Upper lobe of right lung (tissue), 1 donor: ENCODE measurements around the gene SNAPIN. TPM values are rescaled to one million over a fixed set of nuclear protein-coding genes. Genes with fewer than 3 reads are reported as not detected.

ENCODE experiments used
- ATAC-seq: fragments of 200-7000 bp; cut with Tn5 transposase; one replicate; pipeline ENCODE4 v1.9.1; 2020; ENCODE audit warnings: mild to moderate bottlenecking, moderate library complexity
- DNase-seq: peaks from one replicate; pipeline ENCODE4 v3.0.0-alpha.2; 2020
- H3K27ac ChIP-seq: fragments of 200-600 bp; one replicate; pipeline ENCODE4 v1.8.0; 2022
- H3K27me3 ChIP-seq: fragments of 200-600 bp; one replicate; pipeline ENCODE4 v1.8.0; 2022; ENCODE audit warnings: mild to moderate bottlenecking
- H3K36me3 ChIP-seq: fragments of 200-600 bp; one replicate; pipeline ENCODE4 v1.8.0; 2022
- H3K4me1 ChIP-seq: fragments of 200-600 bp; one replicate; pipeline ENCODE4 v1.8.0; 2022
- H3K4me3 ChIP-seq: fragments of 200-600 bp; one replicate; pipeline ENCODE4 v1.8.0; 2022; ENCODE audit warnings: mild to moderate bottlenecking
- H3K9me3 ChIP-seq: fragments of 200-600 bp; one replicate; pipeline ENCODE4 v1.8.0; 2022
- intact Hi-C: fragments of 100-400 bp; cut with DNase I; formaldehyde crosslinking; loops from one replicate; pipeline ENCODE4 v1.11.0; 2022
- total RNA-seq: library from RNA; stranded (reverse); fragmentation: NEBNext Ultra II Directional; extraction: Animal tissue kit (Norgen Biotek cat#: 25700); gene quantifications from one replicate; pipeline ENCODE4 v1.2.1, GENCODE V29; 2021
- TF ChIP-seq, protein P1 (sequence below): fragments of 200-600 bp; IDR thresholded peaks from one replicate; pipeline ENCODE4 v1.8.0; 2022; ENCODE audit warnings: antibody characterized with exemption
- donor health status: DM: no; HTN: yes; CAD: no; lungs with severe emphysema.

The SNAPIN gene
- total RNA-seq, 1 donor from 2014 or later: 32.7 TPM

DNA sequence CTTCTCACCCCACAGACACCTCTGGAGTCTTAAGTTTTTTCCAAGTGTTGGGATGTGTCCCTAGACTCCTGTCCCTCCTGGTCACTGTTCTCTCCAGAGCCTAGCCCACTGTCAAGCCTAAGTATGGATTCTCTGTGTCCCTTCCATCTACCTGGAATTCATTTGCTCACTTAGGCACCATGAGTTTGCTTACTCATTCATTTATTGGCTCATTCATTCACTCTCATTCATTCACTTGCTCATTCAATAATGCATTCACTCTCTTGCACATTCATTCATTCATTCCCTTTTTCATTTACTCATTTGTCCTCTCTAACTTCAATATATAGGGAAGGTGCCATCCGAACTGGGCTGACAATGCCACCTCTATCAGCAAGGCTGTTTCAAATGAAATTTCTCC, 47.1 kb upstream of the SNAPIN start:
- intact Hi-C loops: no loop called here
- TF ChIP-seq, protein P1, sequence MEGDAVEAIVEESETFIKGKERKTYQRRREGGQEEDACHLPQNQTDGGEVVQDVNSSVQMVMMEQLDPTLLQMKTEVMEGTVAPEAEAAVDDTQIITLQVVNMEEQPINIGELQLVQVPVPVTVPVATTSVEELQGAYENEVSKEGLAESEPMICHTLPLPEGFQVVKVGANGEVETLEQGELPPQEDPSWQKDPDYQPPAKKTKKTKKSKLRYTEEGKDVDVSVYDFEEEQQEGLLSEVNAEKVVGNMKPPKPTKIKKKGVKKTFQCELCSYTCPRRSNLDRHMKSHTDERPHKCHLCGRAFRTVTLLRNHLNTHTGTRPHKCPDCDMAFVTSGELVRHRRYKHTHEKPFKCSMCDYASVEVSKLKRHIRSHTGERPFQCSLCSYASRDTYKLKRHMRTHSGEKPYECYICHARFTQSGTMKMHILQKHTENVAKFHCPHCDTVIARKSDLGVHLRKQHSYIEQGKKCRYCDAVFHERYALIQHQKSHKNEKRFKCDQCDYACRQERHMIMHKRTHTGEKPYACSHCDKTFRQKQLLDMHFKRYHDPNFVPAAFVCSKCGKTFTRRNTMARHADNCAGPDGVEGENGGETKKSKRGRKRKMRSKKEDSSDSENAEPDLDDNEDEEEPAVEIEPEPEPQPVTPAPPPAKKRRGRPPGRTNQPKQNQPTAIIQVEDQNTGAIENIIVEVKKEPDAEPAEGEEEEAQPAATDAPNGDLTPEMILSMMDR: no peak
- Histone ChIP-seq H3K27ac (peak overlapping the region; percentile 93), H3K4me1 (peaks cover 42% of the 10 kb centered on the region), H3K4me3 (peak overlapping the region; percentile 22), H3K27me3 (no peaks in the 10 kb centered on the region), H3K36me3 (peaks cover 13% of the 10 kb centered on the region), H3K9me3 (no peaks in the 10 kb centered on the region)
- ATAC-seq: no peak
- DNase-seq: no peak

DNA sequence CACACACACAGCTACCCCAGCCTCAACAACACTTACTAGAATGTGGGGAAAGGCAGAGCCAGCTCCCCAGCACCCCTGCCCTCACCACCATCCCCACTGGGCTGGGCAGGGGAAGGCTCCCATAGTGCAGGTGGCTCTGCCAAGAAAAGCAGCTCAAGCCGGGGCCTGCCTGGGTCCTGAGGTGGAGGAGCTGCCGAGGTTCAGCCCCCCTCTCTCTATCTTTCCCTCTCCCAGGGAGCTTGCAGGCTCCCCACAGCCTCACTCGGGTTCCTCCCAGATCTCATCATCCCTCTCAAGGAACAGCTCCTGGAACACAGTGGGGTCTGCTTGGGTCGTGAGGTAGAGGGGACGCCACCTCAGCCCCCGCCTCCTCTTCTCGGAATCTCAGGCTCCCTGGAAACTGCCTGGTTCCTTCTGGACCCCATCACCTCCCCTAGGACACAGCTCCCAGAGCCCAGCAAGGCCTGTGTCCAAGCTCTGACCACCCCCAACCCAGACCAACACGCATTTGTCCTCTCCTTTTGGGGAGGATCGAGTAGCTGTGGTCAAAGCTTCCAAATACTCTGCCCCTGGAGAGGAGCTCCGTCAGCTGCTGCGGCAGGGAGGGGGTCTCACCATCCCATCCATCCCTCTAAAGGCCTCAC, 46.3 kb upstream of the SNAPIN start:
- H3K4me1 ChIP-seq: peaks cover 49% of the 10 kb centered on the region
- peak overlapping the region; percentile 86 for H3K27ac ChIP-seq
- no peaks in the 10 kb centered on the region for H3K27me3 ChIP-seq
- DNase-seq: no peak
- H3K36me3 ChIP-seq: peaks cover 7% of the 10 kb centered on the region
- H3K4me3 ChIP-seq: peak overlapping the region; percentile 61
- ATAC-seq: no peak
- TF ChIP-seq, protein P1: no peak
- intact Hi-C loops: no loop called here
- H3K9me3 ChIP-seq: no peaks in the 10 kb centered on the region

DNA sequence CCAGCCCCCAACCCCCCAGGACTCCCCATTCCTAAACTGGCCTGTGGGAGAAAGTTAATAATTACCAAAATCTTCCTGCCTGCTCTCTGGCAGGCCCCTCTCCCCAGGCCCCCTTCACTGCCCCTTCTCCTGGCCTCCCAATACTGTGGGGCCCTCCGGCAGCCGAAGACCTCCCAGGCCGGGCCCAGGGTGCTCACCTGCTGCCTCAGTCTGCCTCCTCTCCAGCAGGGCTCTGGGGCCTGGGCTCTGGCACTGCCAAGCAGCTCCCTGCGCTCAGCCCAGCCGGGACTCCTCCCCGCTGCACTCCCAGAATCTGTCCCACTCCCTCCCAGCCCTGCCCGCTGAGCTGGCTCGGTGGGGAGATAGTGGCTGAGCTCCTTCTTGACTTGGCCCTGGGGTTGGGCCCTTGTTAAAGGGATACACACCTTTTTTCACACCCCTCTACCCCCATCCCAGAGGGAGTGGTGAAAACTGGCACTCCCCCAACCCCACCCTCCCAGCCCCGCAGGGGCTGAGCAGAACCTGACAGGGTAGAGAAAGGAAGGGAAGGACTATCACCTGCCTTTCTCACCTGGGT, 45.7 kb upstream of the SNAPIN start, which contains the start of gene S100A16:
Gene S100A16, minus strand, starts transcription at position 383 of the 577 bp plus-strand sequence. CDS start 4,986 bp downstream, outside the sequence.
- Histone ChIP-seq H3K27me3 (no peaks in the 10 kb centered on the region), H3K9me3 (no peaks in the 10 kb centered on the region), H3K36me3 (peaks cover under 1% of the 10 kb centered on the region), H3K4me3 (peak within 1 kb of the TSS; percentile 61), H3K4me1 (peaks cover 45% of the 10 kb centered on the region), H3K27ac (peak within 1 kb of the TSS; percentile 86)
- TF ChIP-seq, protein P1: no peak
- peak; percentile 76 for ATAC-seq
- DNase-seq: peak; percentile 89
- intact Hi-C loops: no loop called here

DNA sequence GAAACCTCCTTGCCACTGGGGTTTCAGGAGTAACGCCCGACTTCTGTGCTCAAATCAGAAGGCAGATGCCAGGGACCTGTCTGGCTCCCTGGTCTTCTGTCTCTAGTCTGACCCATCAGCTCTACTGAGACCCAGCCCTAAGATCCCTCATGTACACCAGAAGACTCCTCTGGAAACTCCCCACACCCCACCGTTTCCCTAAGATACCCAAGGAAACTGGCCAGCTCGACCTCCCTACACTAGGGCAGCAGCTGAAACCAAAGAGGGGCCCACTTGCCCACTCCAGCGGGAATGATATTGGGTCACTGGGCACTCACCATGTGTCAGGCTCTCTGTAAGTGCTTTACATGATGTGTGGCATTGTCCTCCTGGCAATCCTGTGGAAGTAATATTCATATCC, 45.1 kb upstream of the SNAPIN start:
- H3K9me3 ChIP-seq: no peaks in the 10 kb centered on the region
- H3K27ac ChIP-seq: peak overlapping the region; percentile 86
- TF ChIP-seq, protein P1: no peak
- peaks cover 40% of the 10 kb centered on the region for H3K4me1 ChIP-seq
- intact Hi-C loops: no loop called here
- H3K27me3 ChIP-seq: no peaks in the 10 kb centered on the region
- no peaks in the 10 kb centered on the region for H3K36me3 ChIP-seq
- no peak for ATAC-seq
- no peak overlapping the region for H3K4me3 ChIP-seq
- DNase-seq: no peak

DNA sequence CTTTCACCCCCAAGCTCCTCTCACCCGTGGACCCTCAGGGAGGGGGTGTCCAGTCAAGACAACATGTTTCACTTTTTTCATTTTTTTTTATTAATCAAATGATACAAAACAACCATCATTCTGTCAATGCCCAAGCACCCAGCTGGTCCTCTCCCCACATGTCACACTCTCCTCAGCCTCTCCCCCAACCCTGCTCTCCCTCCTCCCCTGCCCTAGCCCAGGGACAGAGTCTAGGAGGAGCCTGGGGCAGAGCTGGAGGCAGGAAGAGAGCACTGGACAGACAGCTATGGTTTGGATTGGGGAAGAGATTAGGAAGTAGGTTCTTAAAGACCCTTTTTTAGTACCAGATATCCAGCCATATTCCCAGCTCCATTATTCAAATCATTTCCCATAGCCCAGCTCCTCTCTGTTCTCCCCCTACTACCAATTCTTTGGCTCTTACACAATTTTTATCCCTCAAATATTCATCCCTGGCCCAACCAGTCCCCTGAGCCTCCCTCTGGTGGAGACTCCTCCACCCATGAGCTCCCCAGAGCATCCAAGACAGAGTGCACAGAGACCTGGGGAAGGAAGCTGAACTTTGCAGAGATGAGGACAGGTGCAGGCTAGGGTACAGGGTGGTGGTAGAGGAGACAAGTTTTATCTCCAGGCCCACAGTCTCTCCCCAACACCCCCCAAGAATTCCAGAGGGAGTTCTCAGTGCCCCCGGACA, 44.2 kb upstream of the SNAPIN start:
- no peak overlapping the region for H3K4me3 ChIP-seq

More for the DNA sequence above, 44.2 kb upstream of the SNAPIN start:
- DNase-seq (no peak), ATAC-seq (no peak)
- intact Hi-C loops: no loop called here
- Histone ChIP-seq H3K36me3 (no peaks in the 10 kb centered on the region), H3K4me1 (peaks cover 31% of the 10 kb centered on the region), H3K9me3 (no peaks in the 10 kb centered on the region), H3K27me3 (no peaks in the 10 kb centered on the region), H3K27ac (no peak overlapping the region)
- TF ChIP-seq, protein P1: no peak
